HT1080 (cell line): ENCODE data around the gene STAT5B. TPM values are rescaled to one million over a fixed set of nuclear protein-coding genes. Genes with fewer than 3 reads are reported as not detected.
"Not testable (repeated sequence)": the region's sequence is repeated elsewhere in the genome, so short reads cannot be mapped to it uniquely, and the experiment has no call there.

ENCODE experiments used
- DNase-seq: peaks from one replicate; pipeline ENCODE4 v3.0.0-alpha.2; 2015; ENCODE audit warnings: low read depth
- total RNA-seq: library from RNA; depleted of rRNA; stranded (reverse); fragments of >200 nt; shearing (Covaris generic); gene quantifications from 2 replicates; pipeline ENCODE4 v1.2.3, GENCODE V29; 2014

Gene STAT5B
- total RNA-seq, 1 experiment from 2014 or later, result 21.8 TPM

- DNase-seq, result no peak
Measured at GRCh38 chr17:42307362-42307927, 31.3 kb upstream of the STAT5B start.

- no peak for DNase-seq
Measured at GRCh38 chr17:42306385-42306667, 30.1 kb upstream of the STAT5B start.

GRCh38 chr17:42305543-42306384, 29.6 kb upstream of the STAT5B start:
- DNase-seq, result no peak

- not testable (repeated sequence) for DNase-seq
Measured at GRCh38 chr17:42305031-42305330, 28.8 kb upstream of the STAT5B start.

GRCh38 chr17:42304187-42305030, 28.2 kb upstream of the STAT5B start:
- DNase-seq, result no peak

GRCh38 chr17:42303694-42304093, 27.5 kb upstream of the STAT5B start:
- DNase-seq, result no peak

GRCh38 chr17:42301022-42301421, 24.8 kb upstream of the STAT5B start:
- no peak for DNase-seq

- DNase-seq, result not testable (repeated sequence)
Measured at GRCh38 chr17:42299913-42300312, 23.7 kb upstream of the STAT5B start.

- DNase-seq, result not testable (repeated sequence)
Measured at GRCh38 chr17:42299361-42299760, 23.2 kb upstream of the STAT5B start.

GRCh38 chr17:42297775-42298174, 21.6 kb upstream of the STAT5B start:
- not testable (repeated sequence) for DNase-seq

GRCh38 chr17:42296012-42296411, 19.8 kb upstream of the STAT5B start:
- DNase-seq, result no peak

- no peak for DNase-seq
Measured at GRCh38 chr17:42294469-42295398, 18.5 kb upstream of the STAT5B start.

GRCh38 chr17:42291129-42291528, 14.9 kb upstream of the STAT5B start:
- DNase-seq, result no peak

GRCh38 chr17:42290577-42290976, 14.4 kb upstream of the STAT5B start:
- DNase-seq, result no peak

- DNase-seq, result no peak
Measured at GRCh38 chr17:42289611-42290181, 13.5 kb upstream of the STAT5B start.

- DNase-seq, result no peak
Measured at GRCh38 chr17:42288803-42289610, 12.8 kb upstream of the STAT5B start.

GRCh38 chr17:42287977-42288802, 12.0 kb upstream of the STAT5B start, which contains the start of gene STAT5A:
TSS of gene STAT5A (plus strand) at chr17:42288498. CDS start at chr17:42289412, 914 bp downstream.
- no peak for DNase-seq

GRCh38 chr17:42287305-42287976, 11.2 kb upstream of the STAT5B start:
- DNase-seq, result no peak
